Measurements from ENCODE around the gene TAF3.

DNA sequence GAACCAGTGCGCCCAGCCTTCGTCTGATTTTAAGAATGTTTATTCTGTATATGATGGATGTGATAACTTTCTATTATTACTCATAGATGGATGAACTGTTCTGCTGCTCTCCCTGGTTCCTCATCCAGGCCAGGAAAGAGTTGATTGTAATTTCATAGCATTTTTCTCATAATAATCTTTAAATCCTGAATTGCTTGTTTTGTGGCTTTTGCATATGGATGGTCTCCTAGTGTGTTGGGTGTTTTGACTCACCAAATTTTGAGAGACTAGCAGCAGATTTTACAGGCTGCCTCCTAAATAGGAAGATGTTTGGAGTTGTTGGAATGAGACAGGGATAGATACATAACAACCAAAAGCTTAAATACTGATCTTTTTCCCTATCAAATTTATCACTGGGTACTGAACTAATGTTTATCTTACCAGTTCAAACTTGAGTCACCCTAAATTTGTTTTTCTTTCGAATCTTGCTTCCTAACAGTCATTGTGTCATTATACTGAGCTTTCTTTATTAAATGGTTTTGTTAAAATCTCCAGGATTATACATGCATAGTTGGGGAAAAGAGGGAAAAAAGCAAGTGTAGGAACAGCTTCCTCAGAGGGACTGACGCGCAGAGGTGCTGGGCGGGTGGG is 130.2 kb downstream of the TAF3 start:
- TF ChIP-seq, protein P1, sequence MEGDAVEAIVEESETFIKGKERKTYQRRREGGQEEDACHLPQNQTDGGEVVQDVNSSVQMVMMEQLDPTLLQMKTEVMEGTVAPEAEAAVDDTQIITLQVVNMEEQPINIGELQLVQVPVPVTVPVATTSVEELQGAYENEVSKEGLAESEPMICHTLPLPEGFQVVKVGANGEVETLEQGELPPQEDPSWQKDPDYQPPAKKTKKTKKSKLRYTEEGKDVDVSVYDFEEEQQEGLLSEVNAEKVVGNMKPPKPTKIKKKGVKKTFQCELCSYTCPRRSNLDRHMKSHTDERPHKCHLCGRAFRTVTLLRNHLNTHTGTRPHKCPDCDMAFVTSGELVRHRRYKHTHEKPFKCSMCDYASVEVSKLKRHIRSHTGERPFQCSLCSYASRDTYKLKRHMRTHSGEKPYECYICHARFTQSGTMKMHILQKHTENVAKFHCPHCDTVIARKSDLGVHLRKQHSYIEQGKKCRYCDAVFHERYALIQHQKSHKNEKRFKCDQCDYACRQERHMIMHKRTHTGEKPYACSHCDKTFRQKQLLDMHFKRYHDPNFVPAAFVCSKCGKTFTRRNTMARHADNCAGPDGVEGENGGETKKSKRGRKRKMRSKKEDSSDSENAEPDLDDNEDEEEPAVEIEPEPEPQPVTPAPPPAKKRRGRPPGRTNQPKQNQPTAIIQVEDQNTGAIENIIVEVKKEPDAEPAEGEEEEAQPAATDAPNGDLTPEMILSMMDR (IDR thresholded peaks at IDR 0.05; ENCODE audit: poor library complexity), result no peak
- no peak for TF ChIP-seq EZH2 (IDR thresholded peaks at IDR 0.05; ENCODE audit: borderline replicate concordance)

All from hepatocyte (in vitro differentiated cells).